Astrocyte (in vitro differentiated cells and primary cell): ENCODE measurements around the gene ZNF670. TPM values are rescaled to one million over a fixed set of nuclear protein-coding genes. Genes with fewer than 3 reads are reported as not detected.

Experiments
- DNase-seq: peaks from one replicate; pipeline ENCODE4 v3.0.0-alpha.2; 2010; ENCODE audit warnings: low read depth
- FAIRE-seq: peaks from 2 replicates; lab custom pipeline; 2011; peaks lifted over from hg19 to GRCh38; lab: Jason Lieb, UNC
- H2AFZ ChIP-seq: 2 replicates; pipeline ENCODE4 v1.6.0; 2012; ENCODE audit warnings: low read depth, low read length, inconsistent platforms
- H3K27ac ChIP-seq: 2 replicates; pipeline ENCODE4 v1.5.1; 2011; ENCODE audit warnings: low read depth, low read length, inconsistent platforms
- H3K27me3 ChIP-seq: 2 replicates; pipeline ENCODE4 v1.6.0; 2011; ENCODE audit warnings: low read length, inconsistent platforms; ENCODE audit not compliant: insufficient read depth
- H3K36me3 ChIP-seq: 2 replicates; pipeline ENCODE4 v1.5.1; 2011; ENCODE audit warnings: low read length, inconsistent platforms; ENCODE audit not compliant: insufficient read depth
- H3K4me1 ChIP-seq: 2 replicates; pipeline ENCODE4 v1.5.1; 2011; ENCODE audit warnings: low read length, inconsistent platforms; ENCODE audit not compliant: insufficient read depth
- H3K4me2 ChIP-seq: 2 replicates; pipeline ENCODE4 v1.6.0; 2012; ENCODE audit warnings: low read length, inconsistent platforms
- H3K4me3 ChIP-seq: 2 replicates; pipeline ENCODE4 v1.5.1; 2011; ENCODE audit warnings: low read depth, mild to moderate bottlenecking, low read length, inconsistent platforms; ENCODE audit not compliant: insufficient read depth
- H3K79me2 ChIP-seq: 2 replicates; pipeline ENCODE4 v1.6.0; 2012; ENCODE audit warnings: mild to moderate bottlenecking, low read length, inconsistent platforms; ENCODE audit not compliant: insufficient read depth
- H3K9ac ChIP-seq: 2 replicates; pipeline ENCODE4 v1.6.0; 2012; ENCODE audit warnings: mild to moderate bottlenecking, low read length, inconsistent platforms
- H3K9me3 ChIP-seq: 2 replicates; pipeline ENCODE4 v1.5.1; 2012; ENCODE audit warnings: low read depth, mild to moderate bottlenecking, low read length, inconsistent platforms; ENCODE audit not compliant: insufficient read depth
- H4K20me1 ChIP-seq: 2 replicates; pipeline ENCODE4 v1.6.0; 2012; ENCODE audit warnings: low read length, inconsistent platforms; ENCODE audit not compliant: insufficient read depth
- H3K27ac Mint-ChIP-seq: one replicate; pipeline ENCODE4 v1.8.0; 2021; ENCODE audit warnings: mild to moderate bottlenecking, mixed read lengths; ENCODE audit not compliant: unreplicated experiment
- H3K27me3 Mint-ChIP-seq: one replicate; pipeline ENCODE4 v1.8.0; 2021; ENCODE audit warnings: low read depth, mixed read lengths; ENCODE audit not compliant: unreplicated experiment
- H3K36me3 Mint-ChIP-seq: one replicate; pipeline ENCODE4 v1.8.0; 2021; ENCODE audit warnings: low read depth, mixed read lengths; ENCODE audit not compliant: unreplicated experiment
- H3K4me1 Mint-ChIP-seq: one replicate; pipeline ENCODE4 v1.8.0; 2021; ENCODE audit warnings: low read depth, mixed read lengths; ENCODE audit not compliant: unreplicated experiment
- H3K4me3 Mint-ChIP-seq: one replicate; pipeline ENCODE4 v1.8.0; 2021; ENCODE audit warnings: mild to moderate bottlenecking, moderate library complexity, mixed read lengths; ENCODE audit not compliant: unreplicated experiment
- H3K9me3 Mint-ChIP-seq: one replicate; pipeline ENCODE4 v1.8.0; 2021; ENCODE audit warnings: mild to moderate bottlenecking, mixed read lengths; ENCODE audit not compliant: unreplicated experiment
- EZH2 ChIP-seq: IDR thresholded peaks from 2 replicates; pipeline ENCODE4 v1.6.1; 2012; ENCODE audit warnings: mild to moderate bottlenecking, low read length, inconsistent platforms; ENCODE audit not compliant: insufficient read depth
- total RNA-seq: library from RNA; stranded (reverse); gene quantifications from 2 replicates; pipeline ENCODE4 v1.2.1, GENCODE V29; 2021
- TF ChIP-seq, protein P1 (sequence below): IDR thresholded peaks from 2 replicates; pipeline ENCODE4 v1.5.1; 2011; ENCODE audit warnings: low read depth, mild to moderate bottlenecking, inconsistent platforms, low read length, moderate library complexity; ENCODE audit not compliant: insufficient read depth

ZNF670 gene
- total RNA-seq, 1 donor from 2014 or later: 4.0 TPM

DNA sequence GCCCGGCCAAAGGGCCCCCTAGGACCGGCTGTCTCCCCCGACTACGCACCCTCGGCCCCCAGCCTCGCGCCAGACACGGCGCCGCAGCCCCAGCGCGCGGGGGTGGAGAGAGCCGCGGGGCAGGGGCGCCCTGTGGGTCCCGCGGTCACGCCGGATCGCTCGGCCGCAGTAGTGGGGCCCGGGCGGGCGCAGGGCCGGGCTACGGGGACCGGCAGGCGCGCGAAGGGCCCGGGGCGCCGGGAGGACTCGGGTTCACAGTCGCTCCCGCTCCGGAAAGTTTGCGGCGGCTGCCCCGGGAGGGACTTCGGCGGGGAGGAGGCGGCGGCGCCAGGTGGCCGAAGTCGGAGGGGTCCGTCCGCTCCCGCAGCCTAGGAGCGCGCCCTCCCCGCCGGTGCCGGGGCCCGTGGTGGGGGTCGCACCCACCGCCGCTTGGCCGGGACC, 32.7 kb upstream of the ZNF670 start:
- Histone ChIP-seq H3K4me3 (peak overlapping the region; percentile 58), H3K9me3 (no peaks in the 10 kb centered on the region), H3K27me3 (no peaks in the 10 kb centered on the region), H3K36me3 (no peaks in the 10 kb centered on the region), H3K9ac (peak overlapping the region; percentile 71), H3K4me1 (peaks cover 8% of the 10 kb centered on the region), H3K79me2 (no peaks in the 10 kb centered on the region), H3K4me2 (peak overlapping the region; percentile 92), H2AFZ (peak overlapping the region; percentile 96), H4K20me1 (no peaks in the 10 kb centered on the region), H3K27ac (peak overlapping the region; percentile 12)
- no peak for DNase-seq
- Mint-ChIP-seq H3K36me3 (peaks cover 8% of the 10 kb centered on the region), H3K27me3 (peaks cover 3% of the 10 kb centered on the region), H3K4me1 (peaks cover 7% of the 10 kb centered on the region), H3K9me3 (peaks cover 14% of the 10 kb centered on the region), H3K27ac (no peak overlapping the region), H3K4me3 (peak overlapping the region; percentile 85)
- FAIRE-seq: no peak
- TF ChIP-seq EZH2: no peak
- TF ChIP-seq, protein P1, sequence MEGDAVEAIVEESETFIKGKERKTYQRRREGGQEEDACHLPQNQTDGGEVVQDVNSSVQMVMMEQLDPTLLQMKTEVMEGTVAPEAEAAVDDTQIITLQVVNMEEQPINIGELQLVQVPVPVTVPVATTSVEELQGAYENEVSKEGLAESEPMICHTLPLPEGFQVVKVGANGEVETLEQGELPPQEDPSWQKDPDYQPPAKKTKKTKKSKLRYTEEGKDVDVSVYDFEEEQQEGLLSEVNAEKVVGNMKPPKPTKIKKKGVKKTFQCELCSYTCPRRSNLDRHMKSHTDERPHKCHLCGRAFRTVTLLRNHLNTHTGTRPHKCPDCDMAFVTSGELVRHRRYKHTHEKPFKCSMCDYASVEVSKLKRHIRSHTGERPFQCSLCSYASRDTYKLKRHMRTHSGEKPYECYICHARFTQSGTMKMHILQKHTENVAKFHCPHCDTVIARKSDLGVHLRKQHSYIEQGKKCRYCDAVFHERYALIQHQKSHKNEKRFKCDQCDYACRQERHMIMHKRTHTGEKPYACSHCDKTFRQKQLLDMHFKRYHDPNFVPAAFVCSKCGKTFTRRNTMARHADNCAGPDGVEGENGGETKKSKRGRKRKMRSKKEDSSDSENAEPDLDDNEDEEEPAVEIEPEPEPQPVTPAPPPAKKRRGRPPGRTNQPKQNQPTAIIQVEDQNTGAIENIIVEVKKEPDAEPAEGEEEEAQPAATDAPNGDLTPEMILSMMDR: no peak

DNA sequence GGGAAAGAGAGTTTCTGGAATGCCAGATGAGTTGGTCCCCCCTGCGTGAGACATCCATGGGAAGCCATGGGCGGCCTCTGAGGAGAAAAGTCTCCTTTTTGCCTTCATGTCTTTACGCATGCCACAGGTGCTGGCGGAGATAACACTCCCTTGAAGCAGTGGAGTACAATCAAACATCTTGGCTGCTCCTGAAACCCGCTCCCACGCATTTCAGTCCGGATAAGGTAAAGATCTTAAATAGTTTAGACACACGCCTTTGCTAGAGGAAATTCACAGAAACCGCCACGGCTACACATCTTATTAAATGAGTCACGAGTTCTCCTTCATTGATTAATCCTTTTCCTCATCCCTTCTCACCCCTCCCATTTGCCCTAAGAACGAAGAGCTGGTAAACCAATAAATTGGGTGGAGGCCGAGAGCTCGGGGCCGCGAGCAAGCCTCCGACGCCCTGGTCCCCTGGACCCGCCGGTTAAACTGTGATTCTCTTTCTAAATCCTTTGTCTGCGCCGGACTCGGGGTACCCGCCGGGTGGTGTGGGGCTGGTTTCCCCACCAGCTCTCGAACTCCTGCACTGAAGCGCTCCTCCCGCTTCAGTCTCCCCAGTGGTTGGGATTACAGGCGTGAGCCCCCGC, 32.1 kb upstream of the ZNF670 start:
- no peak for FAIRE-seq
- Histone ChIP-seq H3K27me3 (no peaks in the 10 kb centered on the region), H3K4me1 (peaks cover 8% of the 10 kb centered on the region), H3K4me2 (peak overlapping the region; percentile 92), H4K20me1 (no peaks in the 10 kb centered on the region), H3K9me3 (no peaks in the 10 kb centered on the region), H3K27ac (peak overlapping the region; percentile 12), H3K4me3 (peak overlapping the region; percentile 58), H3K36me3 (no peaks in the 10 kb centered on the region), H2AFZ (peak overlapping the region; percentile 96), H3K9ac (peak overlapping the region; percentile 71), H3K79me2 (no peaks in the 10 kb centered on the region)
- peaks cover 7% of the 10 kb centered on the region for H3K4me1 Mint-ChIP-seq
- peak; percentile 42 for DNase-seq
- H3K9me3 Mint-ChIP-seq: peaks cover 14% of the 10 kb centered on the region
- H3K27ac Mint-ChIP-seq: peak overlapping the region; percentile 50
- TF ChIP-seq, protein P1: no peak
- no peak for TF ChIP-seq EZH2
- peak overlapping the region; percentile 85 for H3K4me3 Mint-ChIP-seq
- H3K27me3 Mint-ChIP-seq: peaks cover 3% of the 10 kb centered on the region
- peaks cover 8% of the 10 kb centered on the region for H3K36me3 Mint-ChIP-seq

DNA sequence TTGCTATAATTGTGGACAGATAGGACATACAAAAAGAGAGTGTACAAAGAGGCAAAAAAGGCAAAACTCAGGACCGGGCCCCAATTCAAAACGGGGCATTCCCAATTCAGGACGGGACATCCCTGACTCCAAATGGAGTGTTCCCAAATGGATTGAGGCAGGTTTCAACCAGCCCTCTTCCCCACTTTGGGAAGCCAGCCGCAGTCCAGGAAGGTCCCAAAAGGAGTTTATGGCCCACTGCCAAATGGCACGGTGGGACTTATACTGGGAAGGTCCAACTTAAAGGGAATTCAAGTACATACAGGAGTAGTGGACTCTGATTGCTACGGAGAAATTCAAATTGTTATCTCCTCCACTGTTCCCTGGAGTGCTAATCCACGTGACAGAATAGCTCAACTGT, 29.1 kb upstream of the ZNF670 start:
- no peaks in the 10 kb centered on the region for H3K27me3 ChIP-seq
- peaks cover 15% of the 10 kb centered on the region for H3K79me2 ChIP-seq
- FAIRE-seq: no peak
- H4K20me1 ChIP-seq: peaks cover 5% of the 10 kb centered on the region
- no peaks in the 10 kb centered on the region for H3K9me3 ChIP-seq
- Mint-ChIP-seq H3K27ac (no peak overlapping the region), H3K36me3 (peaks cover 15% of the 10 kb centered on the region), H3K27me3 (no peaks in the 10 kb centered on the region), H3K4me3 (no peak overlapping the region), H3K4me1 (peaks cover 3% of the 10 kb centered on the region), H3K9me3 (peaks cover 14% of the 10 kb centered on the region)
- TF ChIP-seq, protein P1: no peak
- TF ChIP-seq EZH2: no peak
- no peaks in the 10 kb centered on the region for H3K36me3 ChIP-seq
- H3K27ac ChIP-seq: no peak overlapping the region
- peaks cover 8% of the 10 kb centered on the region for H3K4me1 ChIP-seq
- H2AFZ ChIP-seq: no peak overlapping the region
- H3K4me2 ChIP-seq: no peak overlapping the region
- no peak overlapping the region for H3K4me3 ChIP-seq
- H3K9ac ChIP-seq: no peak overlapping the region
- DNase-seq: no peak
